ENCODE data around the gene TNNI2. TPM values are rescaled to one million over a fixed set of nuclear protein-coding genes. Genes with fewer than 3 reads are reported as not detected.

Gene TNNI2
- total RNA-seq, 1 donor: not detected

DNA sequence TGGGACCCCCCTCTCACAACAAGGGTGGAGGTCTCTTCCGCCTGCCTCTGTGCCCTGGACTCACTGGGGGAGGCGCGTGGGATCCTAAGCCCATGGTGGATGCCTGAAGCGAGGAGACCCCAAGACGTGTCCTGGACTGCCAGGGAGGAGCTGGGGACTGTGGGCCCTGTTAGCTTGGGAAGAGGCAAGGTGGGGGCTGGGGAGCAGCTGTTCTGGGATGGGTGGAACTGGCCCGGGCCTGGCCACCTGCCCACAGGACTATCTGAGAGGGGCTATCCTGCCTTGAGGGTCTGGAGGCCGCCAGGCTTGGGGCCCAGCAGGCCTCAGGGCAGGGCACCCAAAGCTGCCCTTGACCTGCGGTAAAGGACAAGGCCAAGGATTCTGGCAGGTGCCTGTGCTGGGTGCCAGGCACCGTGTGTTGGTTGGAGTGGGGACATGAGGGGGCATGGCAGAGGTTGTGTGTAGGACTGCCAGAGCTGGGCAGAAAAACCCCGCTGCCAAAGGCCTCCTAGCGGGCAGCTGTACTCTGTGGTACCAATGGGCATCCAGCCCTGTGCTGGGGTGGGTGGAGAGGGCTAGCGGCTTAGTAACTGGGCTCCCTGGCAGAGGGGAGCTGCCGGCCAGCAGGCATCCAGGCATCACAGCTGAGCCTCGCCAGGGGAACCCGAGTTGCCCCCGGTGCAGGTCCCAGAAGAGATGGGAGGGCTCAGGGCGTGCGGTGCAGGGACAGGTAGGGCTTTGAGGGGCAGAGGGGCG lies 14.8 kb downstream of the TNNI2 start:
- no peak for DNase-seq (ENCODE audit: low read depth)
- H3K4me3 ChIP-seq (ENCODE audit: low read depth, low read length): no peak overlapping the region
- TF ChIP-seq, protein P1, sequence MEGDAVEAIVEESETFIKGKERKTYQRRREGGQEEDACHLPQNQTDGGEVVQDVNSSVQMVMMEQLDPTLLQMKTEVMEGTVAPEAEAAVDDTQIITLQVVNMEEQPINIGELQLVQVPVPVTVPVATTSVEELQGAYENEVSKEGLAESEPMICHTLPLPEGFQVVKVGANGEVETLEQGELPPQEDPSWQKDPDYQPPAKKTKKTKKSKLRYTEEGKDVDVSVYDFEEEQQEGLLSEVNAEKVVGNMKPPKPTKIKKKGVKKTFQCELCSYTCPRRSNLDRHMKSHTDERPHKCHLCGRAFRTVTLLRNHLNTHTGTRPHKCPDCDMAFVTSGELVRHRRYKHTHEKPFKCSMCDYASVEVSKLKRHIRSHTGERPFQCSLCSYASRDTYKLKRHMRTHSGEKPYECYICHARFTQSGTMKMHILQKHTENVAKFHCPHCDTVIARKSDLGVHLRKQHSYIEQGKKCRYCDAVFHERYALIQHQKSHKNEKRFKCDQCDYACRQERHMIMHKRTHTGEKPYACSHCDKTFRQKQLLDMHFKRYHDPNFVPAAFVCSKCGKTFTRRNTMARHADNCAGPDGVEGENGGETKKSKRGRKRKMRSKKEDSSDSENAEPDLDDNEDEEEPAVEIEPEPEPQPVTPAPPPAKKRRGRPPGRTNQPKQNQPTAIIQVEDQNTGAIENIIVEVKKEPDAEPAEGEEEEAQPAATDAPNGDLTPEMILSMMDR (IDR thresholded peaks at IDR 0.05; ENCODE audit: insufficient read depth, low read depth, low read length): no peak

DNA sequence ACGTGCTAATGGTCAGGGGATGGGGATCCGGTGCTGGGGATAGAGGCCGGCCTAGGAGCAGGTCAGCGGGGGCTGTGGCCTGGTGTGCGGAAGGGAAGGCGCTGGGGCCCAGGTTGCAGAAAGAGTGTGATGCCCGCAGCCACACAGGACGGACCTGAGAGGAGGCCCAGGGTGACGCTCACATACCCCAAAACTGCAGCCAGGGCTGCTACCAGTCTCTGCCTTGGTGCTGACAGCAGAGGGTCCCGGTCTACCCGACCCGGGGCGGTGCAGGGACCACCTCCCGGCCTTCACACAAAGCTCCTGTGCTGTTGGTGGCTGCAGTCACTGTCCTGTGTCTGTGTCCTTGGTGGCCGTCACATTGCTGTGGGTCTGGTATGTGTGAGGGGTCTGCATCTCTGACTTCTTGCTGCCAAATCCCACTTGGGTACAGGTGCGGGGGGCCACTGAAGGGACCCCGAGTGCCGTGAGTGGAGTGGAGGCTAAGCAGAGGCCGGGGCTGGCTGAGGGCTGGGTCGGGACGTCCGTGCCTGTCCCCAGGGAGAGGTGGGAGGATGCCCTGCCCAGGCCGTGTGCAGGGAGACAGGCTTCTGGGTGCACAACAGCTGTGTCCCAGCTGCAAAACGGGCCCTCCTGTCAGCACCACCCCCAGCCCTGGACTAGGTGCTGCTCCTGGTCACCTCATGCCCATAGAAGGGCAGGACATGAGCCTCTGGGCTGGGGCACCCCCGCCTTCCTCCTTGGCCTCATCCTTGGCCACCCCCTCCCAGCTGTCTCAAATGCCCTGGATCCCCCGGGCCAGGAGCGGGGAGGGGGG lies 15.6 kb downstream of the TNNI2 start:
- no peak overlapping the region for H3K4me3 ChIP-seq (ENCODE audit: low read depth, low read length)
- DNase-seq (ENCODE audit: low read depth): no peak
- TF ChIP-seq, protein P1 (IDR thresholded peaks at IDR 0.05; ENCODE audit: insufficient read depth, low read depth, low read length): no peak

DNA sequence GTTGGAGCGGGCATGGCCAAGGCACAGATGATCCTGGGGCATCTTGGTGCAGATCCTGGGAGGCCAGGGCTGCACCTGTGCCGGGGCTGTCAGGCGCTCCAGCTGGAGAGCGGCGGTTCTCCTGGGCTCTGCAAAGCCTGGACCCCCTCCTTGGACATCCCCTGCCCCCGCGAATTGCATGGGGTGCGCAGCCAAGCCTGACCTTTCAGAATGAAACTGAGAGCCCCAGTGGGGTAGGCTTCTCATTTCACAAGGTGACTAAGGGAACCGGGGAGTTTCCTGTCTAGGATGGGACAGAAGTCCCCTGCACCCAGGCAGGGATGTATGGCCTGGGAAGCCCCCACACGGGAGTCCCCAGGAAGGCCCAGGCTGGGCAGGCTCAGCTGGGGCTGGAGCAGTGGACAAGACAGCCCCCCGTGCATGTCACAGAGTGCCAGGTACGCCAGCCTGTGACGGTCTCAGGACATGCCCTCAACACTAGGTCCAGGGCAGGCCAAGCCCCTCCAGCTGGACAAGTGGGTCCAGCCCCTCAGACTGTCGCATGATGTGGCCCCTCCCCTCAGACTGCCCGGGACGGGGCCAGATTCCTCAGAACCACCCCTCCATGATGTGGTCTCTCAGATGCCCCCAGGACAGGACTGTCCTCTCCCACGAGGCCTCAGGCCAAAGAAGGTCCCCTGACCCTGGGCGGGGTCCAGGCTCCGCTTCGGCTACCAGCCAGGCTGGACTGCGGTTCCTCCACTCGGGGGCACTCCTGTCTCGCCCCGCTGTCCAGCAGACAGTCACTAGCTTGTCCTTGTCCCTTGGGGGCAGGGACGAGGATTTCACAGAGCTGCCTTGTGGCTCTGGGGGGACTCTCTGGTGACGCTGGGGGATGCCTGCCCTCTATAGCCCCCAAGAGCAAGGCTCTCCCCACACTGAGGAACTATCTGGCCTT lies 16.4 kb downstream of the TNNI2 start:
- no peak for DNase-seq (ENCODE audit: low read depth)
- TF ChIP-seq, protein P1 (IDR thresholded peaks at IDR 0.05; ENCODE audit: insufficient read depth, low read depth, low read length): no peak
- no peak overlapping the region for H3K4me3 ChIP-seq (ENCODE audit: low read depth, low read length)

DNA sequence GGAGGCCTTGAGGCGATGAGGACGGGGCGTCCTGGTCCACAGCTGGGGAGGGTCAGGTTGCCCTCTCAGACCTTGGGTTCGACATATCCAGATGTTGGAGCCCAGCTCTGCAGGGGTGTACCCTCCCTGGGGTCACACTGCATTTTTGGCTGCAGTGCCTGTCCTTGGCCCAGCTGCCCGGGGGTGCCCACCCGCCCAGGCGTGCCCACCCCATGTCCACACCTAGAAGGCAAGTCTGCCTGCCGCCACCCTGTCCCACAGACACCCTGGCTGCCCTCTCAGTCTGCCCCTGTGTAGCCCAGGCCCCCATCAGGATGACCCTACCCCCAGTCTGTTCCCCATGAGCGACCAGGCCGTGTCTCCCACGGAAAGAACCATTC lies 17.1 kb downstream of the TNNI2 start:
- no peak overlapping the region for H3K4me3 ChIP-seq (ENCODE audit: low read depth, low read length)
- TF ChIP-seq, protein P1 (IDR thresholded peaks at IDR 0.05; ENCODE audit: insufficient read depth, low read depth, low read length): no peak
- no peak for DNase-seq (ENCODE audit: low read depth)

DNA sequence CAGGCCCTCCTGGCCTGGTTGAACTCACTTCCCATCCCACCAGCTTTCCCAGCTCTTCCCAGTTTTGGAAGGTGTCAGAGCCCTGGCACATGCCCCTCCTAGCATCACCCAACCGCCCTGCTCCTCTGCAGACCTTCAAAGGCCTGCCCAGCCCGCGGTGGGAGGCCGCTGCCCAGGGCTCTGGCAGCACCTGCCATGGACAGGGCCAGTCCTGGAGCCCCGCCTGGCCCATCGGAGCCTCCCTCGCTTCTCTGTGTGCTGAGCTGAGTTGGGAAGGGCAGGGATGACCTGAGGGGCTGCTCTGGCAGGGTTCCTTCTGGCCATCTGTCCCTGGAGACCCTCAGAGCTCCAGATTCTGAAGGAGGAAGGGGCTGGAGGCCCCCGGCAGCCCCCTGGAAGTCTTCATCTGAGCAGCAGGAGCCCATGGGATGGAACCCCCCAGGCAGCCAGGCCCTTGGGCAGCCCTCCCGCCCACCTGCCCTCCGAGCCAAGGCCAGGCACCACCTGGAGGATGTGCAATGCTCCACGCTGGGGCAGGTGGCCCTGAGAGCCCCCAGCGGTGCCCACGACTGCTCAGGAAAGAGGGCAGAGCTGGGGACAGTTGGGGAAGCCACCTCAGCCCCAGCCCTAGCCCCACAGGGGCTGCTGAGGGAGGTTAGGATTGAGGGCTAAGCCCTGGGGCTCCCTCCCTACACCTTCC lies 17.7 kb downstream of the TNNI2 start:
- DNase-seq (ENCODE audit: low read depth): no peak
- H3K4me3 ChIP-seq (ENCODE audit: low read depth, low read length): no peak overlapping the region
- TF ChIP-seq, protein P1 (IDR thresholded peaks at IDR 0.05; ENCODE audit: insufficient read depth, low read depth, low read length): no peak

DNA sequence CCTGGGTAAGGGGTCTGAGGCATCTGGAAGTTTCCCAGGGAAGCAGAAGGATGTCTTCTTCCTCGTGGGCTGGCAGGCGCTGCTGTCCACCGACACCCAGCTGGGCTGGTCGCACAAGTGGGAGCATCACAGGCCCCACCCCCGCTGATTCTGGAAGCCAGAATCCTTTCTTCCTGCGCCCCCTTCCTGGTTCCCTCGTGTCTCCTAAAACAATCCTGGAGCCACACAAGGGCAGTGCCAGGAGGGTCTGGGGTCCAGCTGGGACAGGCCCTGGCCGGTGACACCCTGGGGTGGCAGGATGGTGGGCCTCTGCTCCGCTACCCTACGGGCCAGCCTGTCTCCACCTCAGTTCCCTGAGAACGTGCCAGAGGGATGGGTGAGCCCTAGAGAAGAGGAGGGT lies 18.3 kb downstream of the TNNI2 start:
- TF ChIP-seq, protein P1 (IDR thresholded peaks at IDR 0.05; ENCODE audit: insufficient read depth, low read depth, low read length): no peak
- DNase-seq (ENCODE audit: low read depth): no peak
- no peak overlapping the region for H3K4me3 ChIP-seq (ENCODE audit: low read depth, low read length)
